Transverse colon (tissue), 4 donors: ENCODE results near the gene TPK1. TPM values are rescaled to one million over a fixed set of nuclear protein-coding genes. Genes with fewer than 3 reads are reported as not detected.

Experiments used
- DNase-seq: peaks from one replicate; pipeline ENCODE4 v3.0.0-alpha.2; 2019
- H3K27ac ChIP-seq, 4 donors: fragments of 200-600 bp; sonication (generic); 2 replicates each; pipeline ENCODE4 v1.5.1; 2016 to 2018; ENCODE audit warnings: inconsistent platforms in 4 of 4
- H3K27me3 ChIP-seq: fragments of 200-600 bp; sonication (generic); 2 replicates; pipeline ENCODE4 v1.5.1; 2017; ENCODE audit warnings: inconsistent platforms
- H3K36me3 ChIP-seq, 4 donors: fragments of 200-600 bp; sonication (generic); 2 replicates each; pipeline ENCODE4 v1.5.1; 2017 to 2019; ENCODE audit warnings: inconsistent platforms in 4 of 4
- H3K4me1 ChIP-seq, 4 donors: fragments of 200-600 bp; sonication (generic); 2 replicates each; pipeline ENCODE4 v1.5.1; 2017 to 2020; ENCODE audit warnings: inconsistent platforms in 4 of 4
- H3K4me3 ChIP-seq, 4 donors: fragments of 200-600 bp; sonication (generic); 1 replicate in 1 of 4; 2 replicates in 3 of 4; pipeline versions ENCODE4 v1.5.1 to v1.6.1; 2017 to 2019; ENCODE audit warnings: inconsistent platforms in 4 of 4
- H3K9me3 ChIP-seq, 2 donors: fragments of 200-600 bp; sonication (generic); 2 replicates each; pipeline ENCODE4 v1.5.1; 2017 to 2019; ENCODE audit warnings: inconsistent platforms in 2 of 2
- EP300 ChIP-seq: sonication (generic); formaldehyde crosslinking; IDR thresholded peaks from one replicate; pipeline ENCODE4 v1.6.1; 2017; ENCODE audit warnings: antibody characterized with exemption, low read depth
- POLR2A ChIP-seq: fragments of 450-650 bp; IDR thresholded peaks from one replicate; pipeline ENCODE4 v1.6.1; 2016; ENCODE audit warnings: antibody characterized with exemption, mild to moderate bottlenecking, moderate library complexity
- POLR2AphosphoS5 ChIP-seq, 3 donors: sonication (generic); formaldehyde crosslinking; IDR thresholded peaks; one replicate each; pipeline ENCODE4 v1.6.1; 2016; ENCODE audit warnings: antibody characterized with exemption in 3 of 3
- WGBS, 2 donors: methylation state at CpG; one replicate each; pipeline ENCODE4 v1.1.5; 2018; ENCODE audit warnings: low coverage in 1 of 2; 5-methylcytosine and 5-hydroxymethylcytosine counted together
- in situ Hi-C, 4 donors: fragments of 200-750 bp; cut with MboI; loops; one replicate each; pipeline versions ENCODE4 v1.15.0 to v1.15.1; 2017; ENCODE audit warnings: low sequenced_read_pairs in 3 of 4, low pct_ligation_motif_present in 1 of 4, low pct_unique_long_range_greater_than_20kb in 1 of 4
- intact Hi-C: fragments of 100-400 bp; cut with DNase I; formaldehyde crosslinking; loops from one replicate; pipeline ENCODE4 v1.15.1; 2023; ENCODE audit warnings: low total_unique reads
- total RNA-seq, 4 donors: library from RNA; depleted of rRNA; stranded (reverse); fragments of >200 nt; gene quantifications; one replicate each; pipeline ENCODE4 v1.1.0, GENCODE V29; 2016
- TF ChIP-seq, protein P1 (sequence below), 5 experiments: fragments of 200-600 bp in 3 of 5; fragments of 450-650 bp in 2 of 5; sonication (generic) in 3 of 5; IDR thresholded peaks; 1 replicate in 2 of 5; 2 replicates in 3 of 5; pipeline ENCODE4 v1.5.1; 2016 to 2017; ENCODE audit warnings: antibody characterized with exemption in 5 of 5, inconsistent platforms in 3 of 5, mild to moderate bottlenecking in 2 of 5, moderate library complexity in 1 of 5

TPK1 gene
- total RNA-seq, 4 donors from 2014 or later = 1.4 to 17.3 (median 14.6) TPM

DNA sequence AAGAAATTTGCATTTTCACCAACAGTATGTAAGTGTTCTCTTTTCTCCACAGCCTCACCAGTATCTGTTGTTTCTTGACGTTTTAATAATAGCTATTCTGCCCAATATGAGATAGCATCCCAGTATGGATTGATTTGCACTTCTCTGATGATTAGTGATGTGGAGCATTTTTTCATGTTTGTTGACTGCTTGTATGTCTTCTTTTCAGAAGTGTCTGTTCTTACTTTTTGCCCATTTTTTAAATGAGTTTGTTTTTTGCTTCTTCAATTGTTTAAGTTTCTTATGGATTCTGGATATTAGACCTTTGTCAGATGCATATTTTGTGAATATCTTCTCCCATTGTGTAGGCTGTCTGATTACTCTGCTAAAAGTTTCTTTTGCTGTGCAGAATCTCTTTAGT lies 12.2 kb upstream of the TPK1 start:
- Histone ChIP-seq H3K36me3 (no peaks in the 10 kb centered on the region), H3K4me1 (peaks cover 0 to 3% (median 0%) of the 10 kb centered on the region in 4 donors), H3K9me3 (no peaks in the 10 kb centered on the region), H3K27me3 (no peaks in the 10 kb centered on the region), H3K4me3 (no peak overlapping the region), H3K27ac (no peak overlapping the region)
- WGBS, 2 donors = 82 to 92% methylated on average over 1 of the region's 1 CpG
- TF ChIP-seq EP300 (no peak), POLR2AphosphoS5 (IDR thresholded peaks at IDR 0.05) (no peak), POLR2A (no peak)
- TF ChIP-seq, protein P1, sequence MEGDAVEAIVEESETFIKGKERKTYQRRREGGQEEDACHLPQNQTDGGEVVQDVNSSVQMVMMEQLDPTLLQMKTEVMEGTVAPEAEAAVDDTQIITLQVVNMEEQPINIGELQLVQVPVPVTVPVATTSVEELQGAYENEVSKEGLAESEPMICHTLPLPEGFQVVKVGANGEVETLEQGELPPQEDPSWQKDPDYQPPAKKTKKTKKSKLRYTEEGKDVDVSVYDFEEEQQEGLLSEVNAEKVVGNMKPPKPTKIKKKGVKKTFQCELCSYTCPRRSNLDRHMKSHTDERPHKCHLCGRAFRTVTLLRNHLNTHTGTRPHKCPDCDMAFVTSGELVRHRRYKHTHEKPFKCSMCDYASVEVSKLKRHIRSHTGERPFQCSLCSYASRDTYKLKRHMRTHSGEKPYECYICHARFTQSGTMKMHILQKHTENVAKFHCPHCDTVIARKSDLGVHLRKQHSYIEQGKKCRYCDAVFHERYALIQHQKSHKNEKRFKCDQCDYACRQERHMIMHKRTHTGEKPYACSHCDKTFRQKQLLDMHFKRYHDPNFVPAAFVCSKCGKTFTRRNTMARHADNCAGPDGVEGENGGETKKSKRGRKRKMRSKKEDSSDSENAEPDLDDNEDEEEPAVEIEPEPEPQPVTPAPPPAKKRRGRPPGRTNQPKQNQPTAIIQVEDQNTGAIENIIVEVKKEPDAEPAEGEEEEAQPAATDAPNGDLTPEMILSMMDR (IDR thresholded peaks at IDR 0.05) = no peak
- in situ Hi-C loops = no loop called here
- no peak for DNase-seq
- intact Hi-C loops = no loop called here

DNA sequence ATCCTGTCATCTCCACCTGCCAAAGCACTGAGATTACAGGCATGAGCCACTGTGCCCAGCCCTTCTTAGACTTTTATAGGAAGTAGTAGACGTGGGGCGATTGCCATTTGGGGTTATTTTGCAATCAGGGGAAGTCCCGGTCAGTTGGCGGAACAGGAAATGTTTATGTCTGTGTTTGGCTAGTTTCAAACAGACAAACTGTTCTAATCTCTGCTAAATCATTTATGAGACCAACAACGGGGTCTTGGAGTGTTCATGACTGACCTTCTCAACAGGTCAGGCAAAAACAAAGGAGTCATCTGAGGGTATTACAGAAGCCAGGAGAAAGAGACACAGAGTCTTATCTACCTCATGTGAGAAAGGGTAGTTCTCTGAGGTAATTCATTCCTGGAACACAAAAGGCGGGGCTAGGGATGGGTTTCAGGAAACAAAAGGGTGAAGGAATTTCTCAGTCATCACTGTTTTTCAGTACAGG lies 6.6 kb upstream of the TPK1 start:
- intact Hi-C loops (no loop called here), in situ Hi-C loops (no loop called here)
- H3K9me3 ChIP-seq = no peaks in the 10 kb centered on the region
- peak overlapping the region; percentile 70 to 81 (median 74) for H3K27ac ChIP-seq
- 14 to 18% methylated on average over 4 to 6 of the region's 6 CpGs for WGBS, 2 donors
- no peaks in the 10 kb centered on the region for H3K36me3 ChIP-seq
- H3K4me3 ChIP-seq = no peak overlapping the region
- peak; percentile 81 for DNase-seq
- TF ChIP-seq POLR2A (no peak), POLR2AphosphoS5 (IDR thresholded peaks at IDR 0.05) (peak in 1 of 3 donors; percentile 61), EP300 (peak; percentile 32)
- TF ChIP-seq, protein P1 (IDR thresholded peaks at IDR 0.05) = no peak
- peaks cover 0 to 19% (median 4%) of the 10 kb centered on the region in 4 donors for H3K4me1 ChIP-seq
- no peaks in the 10 kb centered on the region for H3K27me3 ChIP-seq

DNA sequence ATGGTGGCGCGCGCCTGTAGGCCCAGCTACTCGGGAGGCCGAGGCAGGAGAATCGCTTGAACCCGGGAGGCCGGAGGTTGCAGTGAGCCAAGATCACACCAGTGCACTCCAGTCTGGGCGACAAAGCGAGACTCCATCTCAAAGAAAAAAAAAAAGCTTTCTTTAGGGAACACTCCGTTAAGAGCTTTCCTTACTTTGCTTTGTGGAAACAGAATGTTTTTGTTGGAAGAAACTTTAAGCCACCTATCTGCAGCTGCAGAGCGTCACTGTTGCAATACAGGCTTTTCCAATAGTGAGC lies 641 bp upstream of the TPK1 start:
- no peak for DNase-seq
- in situ Hi-C loops (no loop called here), intact Hi-C loops (no loop called here)
- 60 to 95% methylated on average over 1 to 12 of the region's 12 CpGs for whole genome bisulfite sequencing, 2 donors
- no peak for TF ChIP-seq EP300
- TF ChIP-seq POLR2AphosphoS5 (IDR thresholded peaks at IDR 0.05) = no peak
- TF ChIP-seq, protein P1 (IDR thresholded peaks at IDR 0.05) = no peak
- TF ChIP-seq POLR2A = no peak
- H3K9me3 ChIP-seq = no peaks in the 10 kb centered on the region
- no peaks in the 10 kb centered on the region for H3K27me3 ChIP-seq
- H3K36me3 ChIP-seq = no peaks in the 10 kb centered on the region
- H3K4me3 ChIP-seq = peak overlapping the region in 3 of 4 donors; percentile 80 to 92 (median 83)
- H3K27ac ChIP-seq = peak overlapping the region; percentile 97 to 99 (median 98)
- H3K4me1 ChIP-seq = peaks cover 7 to 27% (median 14%) of the 10 kb centered on the region in 4 donors

DNA sequence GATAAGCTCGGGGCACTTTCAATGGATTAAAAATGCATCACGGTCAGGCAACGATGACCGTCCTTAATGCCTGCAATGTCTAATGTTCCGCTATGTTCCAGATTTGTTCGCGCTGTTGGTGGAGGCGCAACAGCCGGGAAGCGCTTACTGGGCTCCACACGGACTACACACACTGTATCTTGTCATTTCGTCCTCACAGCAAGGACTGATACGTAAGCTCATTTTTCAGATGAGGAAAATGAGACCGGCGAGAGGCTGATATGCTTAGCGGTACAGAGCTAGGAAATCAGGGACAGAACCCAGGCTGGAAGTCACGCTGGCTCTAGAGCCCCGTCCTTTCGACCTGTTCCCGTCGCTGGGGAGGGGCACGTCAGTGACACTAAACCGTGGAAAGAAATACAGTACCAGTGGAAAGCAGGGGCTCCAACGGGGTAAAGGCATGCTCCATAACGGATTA lies 670 bp downstream of the TPK1 start:
- DNase-seq = peak; percentile 63
- intact Hi-C loops = no loop called here
- 0% methylated on average over 3 to 25 of the region's 25 CpGs for WGBS, 2 donors

More for the DNA sequence above, 670 bp downstream of the TPK1 start:
- TF ChIP-seq POLR2AphosphoS5 (IDR thresholded peaks at IDR 0.05) (peak in 1 of 3 donors; percentile 22), EP300 (no peak), POLR2A (no peak)
- TF ChIP-seq, protein P1 (IDR thresholded peaks at IDR 0.05) = no peak
- H3K4me3 ChIP-seq = peak overlapping the region; percentile 80 to 92 (median 82)
- H3K27me3 ChIP-seq = no peaks in the 10 kb centered on the region
- peaks cover 7 to 24% (median 14%) of the 10 kb centered on the region in 4 donors for H3K4me1 ChIP-seq
- in situ Hi-C loops = no loop called here
- no peaks in the 10 kb centered on the region for H3K9me3 ChIP-seq
- H3K36me3 ChIP-seq = no peaks in the 10 kb centered on the region
- peak overlapping the region; percentile 97 to 99 (median 98) for H3K27ac ChIP-seq
